Measurements from ENCODE around the gene ARHGAP21.

ARHGAP21 gene

DNA sequence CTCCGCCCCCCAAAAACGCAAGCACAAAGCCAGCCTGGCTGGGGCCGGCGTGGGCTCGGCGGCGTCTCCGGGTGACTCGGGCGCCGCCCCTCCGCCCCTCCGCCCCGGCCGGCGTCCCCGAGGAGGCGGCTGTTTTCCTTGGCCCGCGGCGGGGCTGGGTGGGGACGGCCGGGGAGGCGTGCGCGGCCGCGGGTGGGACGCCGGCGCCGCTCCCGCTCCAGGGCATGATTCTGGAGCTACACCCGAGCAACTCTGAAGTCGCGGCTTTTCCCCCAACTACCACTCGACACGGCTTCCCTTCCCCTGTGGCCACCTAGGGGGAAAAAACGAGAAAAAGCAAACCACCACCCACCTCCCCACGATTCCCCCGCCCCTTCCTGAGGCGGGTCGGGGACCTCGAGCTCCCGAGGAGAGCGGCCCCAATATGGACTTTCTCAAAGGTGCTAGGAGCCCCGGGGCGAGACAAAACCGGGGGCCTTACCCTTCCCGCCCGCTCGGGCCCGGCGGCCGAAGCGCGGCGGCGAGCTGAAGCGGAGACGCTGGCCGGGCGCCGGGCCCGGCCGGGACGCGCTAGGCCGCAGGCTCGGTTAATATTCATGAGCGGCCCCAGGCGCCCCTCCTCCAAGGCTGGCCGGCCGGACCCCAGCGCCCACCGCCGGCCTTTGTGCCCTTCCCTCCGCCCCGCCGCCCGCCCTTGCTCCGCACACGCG lies 856 bp downstream of the ARHGAP21 start:
- peak; percentile 79 for DNase-seq (ENCODE audit: low spot score)

DNA sequence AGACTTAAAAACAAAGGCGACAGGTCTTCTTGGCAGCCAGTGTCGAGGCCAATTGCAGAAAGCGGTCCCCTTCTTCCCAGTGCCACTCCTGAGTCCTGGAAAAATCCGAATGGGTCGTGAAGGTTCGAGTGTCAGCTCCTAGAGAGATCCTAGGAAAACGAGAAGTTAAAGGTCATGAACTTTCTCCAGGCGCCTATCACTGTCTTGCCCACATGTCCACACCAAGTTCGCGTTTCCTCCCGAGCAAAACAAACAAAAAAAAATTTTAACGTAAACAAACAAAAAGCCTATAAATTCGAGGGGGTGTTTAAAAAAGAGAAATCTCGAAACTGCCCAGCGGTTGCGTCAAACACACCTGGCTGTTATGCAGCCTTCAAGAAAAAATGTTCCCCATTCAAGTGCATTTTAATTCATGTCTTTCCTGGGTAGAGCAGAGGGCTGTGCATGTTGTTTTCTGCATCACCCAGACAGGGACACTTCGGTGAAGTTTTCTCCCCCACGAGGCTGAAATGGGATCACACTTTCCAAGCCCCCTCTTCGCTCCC lies 1.5 kb downstream of the ARHGAP21 start:
- no peak for DNase-seq (ENCODE audit: low spot score)

DNA sequence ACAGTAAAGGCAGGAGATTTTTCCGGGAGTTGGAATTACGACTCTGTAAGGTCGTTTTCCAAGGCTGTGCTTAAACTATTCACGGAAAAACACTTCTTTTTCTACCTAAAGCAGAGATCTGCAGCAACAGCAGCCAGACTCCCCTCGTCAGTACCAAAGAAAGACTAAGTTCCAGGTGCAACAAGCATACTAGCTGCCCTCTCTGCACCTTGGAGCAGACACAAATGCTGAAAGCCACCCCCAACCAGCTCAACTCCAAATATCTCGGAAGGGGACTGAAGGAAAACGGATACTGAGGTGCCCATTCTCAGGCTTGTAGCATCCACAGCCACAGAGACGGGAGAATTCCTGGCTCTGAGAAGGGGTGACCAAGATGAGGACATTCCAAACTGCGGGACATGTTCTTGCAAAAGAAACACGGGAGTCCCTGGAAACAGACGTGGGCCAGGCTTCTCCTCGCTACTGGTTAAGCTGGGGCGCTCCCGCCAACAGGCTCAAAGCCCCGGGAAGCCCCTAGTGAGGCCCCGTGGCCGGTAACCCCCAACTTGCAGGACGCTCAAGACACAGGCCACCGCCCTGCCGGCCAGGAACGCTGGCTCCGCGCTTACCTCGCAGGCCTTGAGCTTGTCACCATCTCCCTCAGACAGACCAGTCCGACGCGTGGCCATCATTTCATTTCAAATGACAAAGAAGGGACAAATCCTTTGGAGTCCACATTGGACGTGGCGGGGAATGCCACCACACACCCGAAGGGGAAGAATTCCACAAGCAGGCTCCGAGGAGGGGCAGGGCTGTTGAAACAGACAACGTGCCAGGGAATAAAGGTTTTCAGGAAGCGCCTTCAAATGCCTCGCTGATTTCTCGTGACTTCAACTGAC lies 2.2 kb downstream of the ARHGAP21 start:
- DNase-seq (ENCODE audit: low spot score) = peak; percentile 44

DNA sequence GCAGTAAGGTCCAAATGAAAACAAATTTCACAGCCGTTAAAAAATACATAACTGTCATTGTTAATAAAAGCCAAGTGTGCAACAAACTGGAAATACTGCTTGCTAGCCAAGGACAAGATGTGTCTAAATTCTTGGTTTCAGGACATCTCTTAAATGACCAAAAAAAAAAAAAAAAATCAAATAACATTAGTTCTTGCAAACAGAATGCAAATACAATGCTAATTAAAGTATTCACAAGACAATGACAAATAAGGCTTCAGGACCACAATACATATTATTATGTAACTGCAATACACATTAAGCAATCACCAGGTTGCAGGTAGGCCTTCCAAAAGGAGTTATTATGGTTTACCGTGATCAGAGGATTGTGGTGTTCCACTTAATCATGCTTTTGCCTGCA lies 3.6 kb downstream of the ARHGAP21 start:
- no peak for DNase-seq (ENCODE audit: low spot score)

DNA sequence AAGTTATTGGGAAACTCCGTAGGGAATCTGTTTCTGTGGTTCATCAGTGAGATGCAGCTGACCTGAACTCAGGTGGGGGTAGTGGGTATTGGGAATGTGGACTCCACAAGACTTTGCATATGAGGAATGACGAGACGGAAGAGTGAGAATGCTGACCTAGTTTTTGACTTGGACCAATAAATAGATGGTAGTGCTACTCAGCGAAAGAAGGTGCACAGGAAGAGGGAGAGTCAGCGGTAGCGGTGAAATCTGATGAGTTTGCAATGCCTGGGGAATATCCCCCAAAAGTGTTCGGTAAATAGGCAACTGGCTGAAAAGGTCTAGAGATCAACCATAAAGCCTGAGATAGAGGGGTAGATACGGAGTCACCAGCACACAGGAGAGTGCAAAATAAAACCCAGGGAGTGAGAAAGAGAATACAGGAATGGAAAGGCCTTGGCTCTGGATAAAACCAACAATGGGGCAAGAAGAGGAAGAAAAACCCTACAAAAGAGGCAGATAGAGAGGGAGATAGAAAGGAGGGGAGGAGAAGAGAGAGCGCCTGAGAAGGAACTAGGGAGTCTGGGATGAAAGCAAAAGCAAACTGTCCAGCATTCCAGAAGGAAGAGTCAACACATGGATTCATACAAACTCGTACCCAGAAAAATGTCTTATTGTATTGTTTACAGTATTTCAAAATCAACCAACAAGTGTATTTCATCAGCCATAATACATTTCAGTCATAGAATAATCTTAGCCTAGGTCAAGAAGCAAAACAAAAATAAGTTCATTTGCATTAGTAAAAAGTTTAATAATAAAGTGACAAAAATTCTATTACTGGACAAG lies 5.4 kb downstream of the ARHGAP21 start:
- DNase-seq (ENCODE audit: low spot score) = no peak

DNA sequence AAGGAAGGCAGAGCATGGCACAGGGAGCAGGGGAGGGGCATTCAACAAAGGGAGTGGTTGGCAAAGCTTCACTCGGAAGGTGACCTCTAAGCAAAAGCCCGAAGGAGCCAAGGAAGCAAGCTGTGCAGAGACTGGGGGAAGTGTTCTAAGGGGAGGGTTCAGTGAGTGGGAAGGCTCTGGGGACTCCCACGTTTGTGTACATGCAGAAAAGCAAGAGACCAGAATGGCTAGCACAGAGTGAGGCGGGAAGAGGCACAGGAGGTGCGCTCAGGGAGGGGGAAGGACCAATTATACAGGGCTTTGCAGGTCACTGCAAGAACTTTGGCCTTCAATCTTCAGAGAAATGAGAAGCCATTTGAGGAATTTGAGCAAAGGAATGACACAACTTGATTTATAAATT lies 7.4 kb downstream of the ARHGAP21 start:
- no peak for DNase-seq (ENCODE audit: low spot score)

DNA sequence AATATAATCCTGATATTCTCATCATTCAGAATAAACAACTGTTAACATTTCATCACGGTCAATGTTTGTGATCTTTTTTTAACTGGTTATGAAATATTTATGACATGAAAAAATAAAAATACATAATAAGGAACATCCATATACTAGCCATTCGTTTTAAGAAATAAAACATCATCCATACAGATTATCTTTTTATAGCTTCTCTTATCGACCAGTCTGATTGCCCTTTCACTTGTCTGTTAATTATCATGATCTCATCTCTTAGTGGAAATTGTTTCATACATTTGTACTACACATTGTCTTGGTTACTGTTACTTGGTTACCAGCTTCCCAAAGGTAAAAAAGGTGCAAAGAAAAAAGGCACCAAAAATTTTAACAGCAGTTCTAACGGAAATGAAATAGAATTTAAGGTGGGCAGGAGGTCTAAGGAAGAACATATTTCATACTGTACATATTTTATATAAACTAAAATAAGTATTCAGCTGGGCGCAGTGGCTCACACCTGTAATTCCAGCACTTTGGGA lies 8.4 kb downstream of the ARHGAP21 start:
- no peak for DNase-seq (ENCODE audit: low spot score)

DNA sequence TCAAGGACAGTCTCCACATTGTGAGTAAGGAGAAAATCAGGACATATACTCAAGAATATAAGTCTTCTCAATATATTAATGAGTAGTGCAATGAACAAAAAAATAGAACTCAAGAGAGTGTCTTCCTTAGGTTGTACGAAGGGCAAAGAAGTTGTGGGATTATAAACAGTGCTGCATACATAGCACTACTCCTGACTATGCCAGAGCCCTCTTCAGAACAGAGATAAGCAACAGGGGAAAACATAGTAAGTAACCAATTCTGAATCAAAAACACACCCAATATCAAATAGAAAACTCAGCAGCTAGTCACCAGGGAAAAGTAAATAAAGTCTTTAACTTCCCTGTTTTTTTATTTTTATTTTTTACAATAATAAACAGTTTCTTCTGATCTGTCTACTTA lies 10.6 kb downstream of the ARHGAP21 start:
- no peak for DNase-seq (ENCODE audit: low spot score)

DNA sequence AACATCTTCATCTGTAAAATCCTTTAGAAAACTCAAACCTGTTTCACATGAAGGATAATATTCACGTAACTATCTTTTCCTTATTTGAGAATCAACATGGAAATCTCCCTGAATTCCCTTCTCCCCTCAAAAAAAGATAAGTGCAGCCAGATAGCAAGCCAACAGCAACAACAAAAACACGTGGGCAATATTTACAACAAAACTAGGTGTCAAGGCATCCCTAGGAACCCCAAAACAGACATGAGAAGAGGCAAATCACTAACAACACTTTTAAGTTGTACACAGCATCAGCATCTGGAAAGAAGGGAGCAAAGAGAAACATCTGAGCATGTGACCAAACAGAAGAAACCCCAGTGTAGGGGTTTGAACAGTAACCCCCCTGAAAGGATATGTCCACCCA lies 12.2 kb downstream of the ARHGAP21 start:
- DNase-seq (ENCODE audit: low spot score) = no peak

DNA sequence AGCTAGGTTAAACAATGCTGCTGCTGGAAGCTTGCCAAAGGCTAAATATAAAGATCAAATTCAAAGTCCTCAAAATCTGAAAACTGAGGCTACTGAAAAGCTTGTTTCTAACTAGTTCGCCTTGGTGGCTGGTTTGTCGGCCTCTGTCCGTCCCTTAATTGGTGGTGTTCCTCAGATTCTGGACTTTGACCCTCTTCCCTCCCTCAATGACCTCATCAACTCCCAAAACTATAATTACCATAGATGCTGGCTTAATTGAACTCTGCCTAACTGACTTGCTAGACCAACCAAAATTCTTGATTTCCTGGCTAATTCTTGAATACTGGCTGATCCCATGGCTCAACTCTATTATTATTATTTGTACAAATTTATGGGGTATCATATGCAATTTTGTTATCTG lies 15.6 kb downstream of the ARHGAP21 start:
- DNase-seq (ENCODE audit: low spot score) = no peak

DNA sequence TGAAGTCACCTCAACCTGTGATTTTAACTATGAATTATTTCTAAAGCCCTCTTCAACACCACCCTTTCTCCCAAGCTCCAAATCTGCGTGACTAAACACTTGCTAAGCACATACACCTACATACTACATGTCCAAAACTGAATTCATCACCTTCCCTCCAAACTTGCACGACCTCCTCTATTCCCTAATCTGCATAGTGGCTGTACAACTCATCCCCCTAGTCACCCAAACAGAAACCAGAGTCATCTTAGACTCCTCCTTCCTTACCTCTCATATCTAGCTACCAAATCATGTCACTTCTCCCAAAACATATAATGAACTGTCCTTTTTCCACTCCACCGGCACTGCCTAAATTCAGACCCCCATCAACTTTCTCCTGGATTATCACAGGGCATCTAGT lies 16.2 kb downstream of the ARHGAP21 start:
- no peak for DNase-seq (ENCODE audit: low spot score)

DNA sequence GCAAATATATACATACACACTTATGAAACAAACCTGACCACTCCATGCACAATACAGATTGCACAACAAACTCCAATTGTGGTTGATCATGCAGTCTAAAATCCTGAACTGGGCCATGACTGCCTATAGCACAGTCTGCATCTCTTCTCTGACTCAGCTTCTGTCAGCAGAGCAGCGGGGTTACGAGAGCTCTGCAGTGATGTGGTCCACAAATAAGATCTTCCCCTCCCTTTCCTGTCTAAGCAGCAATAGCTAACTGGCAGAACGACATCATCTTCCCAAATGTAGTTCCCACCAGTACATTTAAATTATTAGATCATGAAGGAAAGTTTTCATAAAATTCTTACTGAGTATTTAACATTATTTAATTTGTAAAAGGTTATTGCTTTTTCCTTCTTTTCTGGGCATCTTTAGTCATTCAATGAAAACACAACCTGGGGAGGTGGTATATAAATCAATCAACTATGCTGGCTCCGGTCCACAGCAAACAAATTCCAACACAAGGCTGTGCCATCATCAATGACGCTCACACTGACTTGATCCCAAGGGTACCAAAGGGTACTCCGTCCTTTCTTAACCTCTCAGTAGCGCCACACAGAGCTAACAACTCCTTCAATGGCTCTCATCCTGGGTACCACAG lies 17.1 kb downstream of the ARHGAP21 start:
- DNase-seq (ENCODE audit: low spot score) = no peak

DNA sequence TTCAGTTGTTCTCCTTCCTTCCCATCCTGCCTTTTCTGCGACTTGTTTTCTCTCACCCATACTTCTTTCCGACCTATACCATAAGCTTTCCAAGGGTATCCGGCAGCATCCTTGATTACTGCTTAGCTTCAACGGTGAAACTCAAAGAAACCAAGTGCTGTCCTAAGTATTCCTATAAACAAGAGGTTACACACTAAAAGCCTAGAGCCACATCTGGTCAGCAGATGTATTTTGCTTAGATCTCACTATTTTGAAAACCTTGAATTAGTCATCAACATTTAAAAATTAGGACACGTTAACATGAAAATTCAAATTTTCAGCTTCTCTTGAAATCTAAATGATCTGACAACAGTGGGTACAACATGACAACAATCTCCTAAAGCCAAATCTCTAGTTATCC lies 20.0 kb downstream of the ARHGAP21 start:
- DNase-seq (ENCODE audit: low spot score) = no peak

DNA sequence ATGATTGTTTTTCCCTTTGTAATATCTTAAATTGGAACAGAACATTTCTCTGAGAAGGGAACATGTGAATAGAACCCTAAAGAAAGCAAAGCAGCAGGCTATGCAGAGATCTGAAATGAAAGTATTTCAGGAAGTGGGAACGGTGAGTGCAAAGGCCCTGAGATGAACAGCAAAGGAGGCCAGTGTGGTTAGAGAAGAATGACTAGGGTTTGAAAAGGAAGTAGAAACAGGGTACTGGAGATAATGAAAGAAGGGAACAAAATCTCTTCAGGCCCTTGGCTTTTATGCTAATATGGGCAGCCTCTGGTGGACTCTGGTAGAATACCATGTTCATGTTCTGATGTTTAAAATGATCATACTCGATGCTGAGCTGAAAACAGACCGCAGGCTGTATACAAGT lies 22.2 kb downstream of the ARHGAP21 start:
- no peak for DNase-seq (ENCODE audit: low spot score)

DNA sequence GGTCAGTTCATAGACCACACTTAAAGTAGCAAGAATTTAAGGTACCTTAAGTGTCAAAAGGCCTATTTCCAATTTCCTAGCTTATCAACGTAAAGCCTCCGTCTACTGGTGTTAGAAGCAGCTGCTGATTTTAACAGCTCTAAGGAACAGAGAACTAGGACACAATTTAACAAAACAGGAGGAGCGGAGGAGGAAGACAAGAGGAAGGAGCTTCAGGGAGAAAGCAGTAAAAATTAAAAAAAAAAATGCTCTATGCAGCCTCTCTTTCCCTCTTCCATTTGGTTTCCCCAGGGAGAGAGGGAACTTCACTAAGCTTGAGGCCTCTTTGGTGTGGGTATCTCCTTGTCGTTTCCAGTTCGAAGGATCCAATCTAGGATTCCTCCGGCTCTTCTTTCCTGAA lies 22.7 kb downstream of the ARHGAP21 start:
- DNase-seq (ENCODE audit: low spot score) = no peak

DNA sequence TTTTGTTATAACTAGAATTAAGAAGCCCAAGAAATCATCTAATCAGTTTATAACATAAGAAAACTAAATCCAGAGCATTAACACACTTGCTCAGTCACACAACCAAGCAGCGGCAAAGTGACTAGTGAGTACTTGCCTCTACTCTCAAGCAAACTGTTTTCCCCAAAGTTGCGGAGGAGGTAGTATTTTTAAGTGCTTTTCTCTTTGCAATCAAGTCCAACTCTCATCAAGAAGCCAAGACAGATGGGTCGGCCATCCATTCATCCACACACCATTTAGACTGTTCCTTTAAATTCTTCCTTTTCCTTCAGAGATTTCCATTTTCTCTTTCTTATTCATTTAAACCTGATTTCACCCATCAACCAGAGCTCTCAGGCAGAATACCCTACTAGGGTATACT lies 25.4 kb downstream of the ARHGAP21 start:
- DNase-seq (ENCODE audit: low spot score) = no peak

DNA sequence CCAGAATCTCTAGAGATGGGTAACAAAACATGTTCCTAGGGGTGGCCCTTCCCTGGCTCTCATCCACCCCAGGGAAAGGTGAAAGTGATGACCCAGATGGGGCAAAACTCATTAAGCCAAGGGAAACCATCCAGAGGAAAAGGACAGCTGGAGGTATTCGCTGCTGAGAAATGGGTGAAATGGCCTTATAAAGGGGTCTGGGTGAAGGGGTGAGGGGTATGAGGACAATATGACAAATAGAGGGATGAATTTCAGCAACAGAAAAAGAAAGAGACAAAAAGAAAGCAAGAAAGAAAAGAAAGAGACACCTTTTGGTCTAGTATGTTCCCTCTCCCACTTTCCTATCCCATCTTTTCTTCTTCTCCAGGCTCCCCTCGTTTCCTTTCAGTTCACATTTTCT lies 26.6 kb downstream of the ARHGAP21 start:
- no peak for DNase-seq (ENCODE audit: low spot score)

DNA sequence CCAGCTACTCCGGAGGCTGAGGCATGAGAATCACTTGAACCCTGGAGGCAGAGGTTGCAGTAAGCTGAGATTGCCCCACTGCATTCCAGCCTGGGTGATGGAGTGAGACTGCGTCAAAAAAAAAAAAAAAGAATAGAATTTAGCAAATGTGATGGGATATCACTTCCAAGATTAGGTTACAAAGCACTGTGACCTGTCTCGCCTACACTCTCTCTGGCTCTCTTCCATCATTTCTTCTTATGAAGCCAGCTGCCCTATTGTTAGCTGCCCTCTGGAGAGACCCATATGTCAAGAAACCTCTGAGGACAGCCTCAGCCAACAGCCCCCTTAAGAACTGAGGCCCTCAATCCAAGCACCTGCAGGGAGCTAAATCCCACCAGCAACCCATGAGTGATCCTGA lies 28.2 kb downstream of the ARHGAP21 start:
- DNase-seq (ENCODE audit: low spot score) = peak; percentile 34

DNA sequence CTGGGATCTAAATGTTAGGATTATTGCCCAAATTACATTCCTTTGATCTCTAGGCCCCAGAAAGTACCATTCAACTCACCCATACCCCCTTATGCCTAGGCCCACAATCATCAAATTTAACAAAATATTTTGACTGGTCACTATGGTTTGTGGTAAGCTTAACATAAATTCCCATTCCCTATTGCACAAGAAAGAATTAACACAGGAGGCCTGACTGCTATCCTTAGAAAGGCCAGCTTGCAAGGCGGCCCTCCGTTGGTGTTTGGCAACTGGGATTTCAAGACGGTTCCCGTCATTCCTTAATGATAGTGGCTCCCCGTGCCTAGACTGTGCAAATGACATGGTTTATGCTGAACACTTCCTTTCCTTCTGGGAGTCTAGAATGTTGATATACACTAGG lies 29.6 kb downstream of the ARHGAP21 start:
- DNase-seq (ENCODE audit: low spot score) = no peak

DNA sequence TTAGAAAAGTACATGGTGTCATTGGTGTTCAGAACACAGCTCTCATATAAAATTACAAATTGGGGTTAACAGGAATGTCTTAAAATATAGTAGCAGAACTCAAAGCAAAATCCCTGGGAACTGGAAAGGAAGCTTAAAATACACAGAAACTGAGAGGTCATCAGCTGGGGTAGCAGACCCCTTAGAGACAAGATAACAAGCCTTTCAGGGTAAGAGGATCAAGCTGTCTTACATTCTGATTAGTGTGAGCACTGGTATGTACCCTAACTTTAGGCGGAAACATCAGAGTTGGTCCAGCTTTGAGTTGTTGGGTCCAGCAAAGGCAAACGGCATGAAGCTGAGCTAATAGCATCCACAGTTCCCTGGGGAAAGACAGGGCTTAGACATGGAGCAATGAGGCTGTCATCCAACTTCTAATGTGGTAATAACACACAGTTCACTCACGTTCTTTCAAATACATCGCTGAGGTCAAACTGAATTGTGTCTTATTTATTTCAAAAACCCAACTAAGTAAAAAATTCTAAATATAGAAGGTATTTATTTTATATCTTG lies 32.6 kb downstream of the ARHGAP21 start:
- DNase-seq (ENCODE audit: low spot score) = peak; percentile 54

DNA sequence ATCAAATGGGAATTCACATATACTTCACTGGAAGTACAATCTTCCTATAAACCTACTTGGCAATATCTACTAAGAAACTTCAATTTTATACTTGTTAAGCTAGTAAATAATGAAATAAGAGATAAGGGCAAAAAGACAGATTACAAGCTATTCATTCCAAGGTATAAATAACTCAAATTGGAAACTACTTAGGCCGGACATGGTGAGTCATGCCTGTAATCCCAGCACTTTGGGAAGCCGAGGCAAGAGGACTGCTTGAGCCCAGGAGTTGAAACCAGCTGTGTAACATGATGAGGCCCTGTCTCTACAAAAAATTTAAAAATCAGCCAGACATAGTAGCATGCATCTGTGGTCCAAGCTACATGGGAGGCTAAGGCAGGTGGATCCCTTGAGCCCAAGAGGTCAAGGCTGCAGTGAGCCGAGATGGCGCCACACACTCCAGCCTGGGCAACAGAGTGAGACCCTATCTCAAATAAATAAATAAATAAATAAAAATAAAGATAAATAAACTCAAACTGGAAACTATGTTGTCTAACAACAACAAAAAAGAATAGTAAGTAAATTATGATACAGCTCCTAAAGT lies 37.6 kb downstream of the ARHGAP21 start:
- no peak for DNase-seq (ENCODE audit: low spot score)

Measured in D341Med (cell line).